ENCODE data around the gene PDE6D. TPM values are rescaled to one million over a fixed set of nuclear protein-coding genes. Genes with fewer than 3 reads are reported as not detected.

Gene PDE6D
- total and polyA plus RNA-seq, 2 of the 13 experiments (the other 11 are each of a cell fraction or from before 2014, with no cell fraction given), result 14.1 to 23.2 TPM

- TF ChIP-seq CEBPB (IDR thresholded peaks at IDR 0.05; ENCODE audit: borderline replicate concordance, low read depth, low read length) (peak; percentile 26; the same call in 1 of the 2 replicates), HNRNPK (IDR thresholded peaks at IDR 0.05; ENCODE audit: low read depth, low read length, poor library complexity, severe bottlenecking) (no peak)
- peaks cover 23% of the 10 kb centered on the region for H3K4me1 ChIP-seq (ENCODE audit: insufficient read depth, low read length)
- H4K20me1 ChIP-seq (ENCODE audit: insufficient read depth, low read length), result no peaks in the 10 kb centered on the region
- no peaks in the 10 kb centered on the region for H3K9me3 ChIP-seq (ENCODE audit: low read length)
- H3K27me3 ChIP-seq (ENCODE audit: control insufficient read depth in 1 of 2, insufficient read depth in 2 of 2, low read length in 2 of 2), result peaks cover 0 to 11% of the 10 kb centered on the region in 2 experiments; a peak in 3 of 5 replicates
- ATAC-seq, result no peak
- no peak overlapping the region for H3K4me3 ChIP-seq (replicated peaks in 1 of 3; ENCODE audit: insufficient read depth in 1 of 3, low read depth in 2 of 3, low read length in 3 of 3)
- DNase-seq (ENCODE audit: low spot score), result no peak
- ChIA-PET CTCF (ENCODE audit: low intra/inter-chr PET ratio, low total read pairs) (no interaction called here), POLR2A (no interaction called here)
- no peak for FAIRE-seq
- no peak overlapping the region for H3K4me2 ChIP-seq (ENCODE audit: low read depth, low read length)
- no peaks in the 10 kb centered on the region for H3K36me3 ChIP-seq (replicated peaks in 1 of 2; ENCODE audit: control insufficient read depth in 1 of 2, insufficient read depth in 2 of 2, low read length in 2 of 2)
- no peak overlapping the region for H2AFZ ChIP-seq (ENCODE audit: low read length)
- BruUV-seq (replicated peaks), result no TSS peak
- H3K79me2 ChIP-seq (ENCODE audit: insufficient read depth, low read length), result no peaks in the 10 kb centered on the region
- intact Hi-C loops (cut with micrococcal nuclease; ENCODE audit: unreplicated experiment), result no loop called here
- H3K9ac ChIP-seq (ENCODE audit: insufficient read depth, low read depth, low read length), result no peak overlapping the region
- in situ Hi-C loops (cut with HindIII; ENCODE audit: extremely low pct_ligation_motif_present, low pct_unique_long_range_greater_than_20kb), result no loop called here
- H3K27ac ChIP-seq (ENCODE audit: extremely low read length, insufficient read depth, low read length), result no peak overlapping the region
- WGBS (ENCODE audit: low lambda C conversion rate), result 42% methylated on average over 6 of the region's 6 CpGs
These were observed 35.6 kb downstream of the PDE6D start for GRCh38 chr2:231745303-231746038.

- FAIRE-seq (no peak), DNase-seq (ENCODE audit: low spot score) (no peak), ATAC-seq (peak; percentile 75)
- in situ Hi-C loops (cut with HindIII; ENCODE audit: extremely low pct_ligation_motif_present, low pct_unique_long_range_greater_than_20kb) (no loop called here), intact Hi-C loops (cut with micrococcal nuclease; ENCODE audit: unreplicated experiment) (no loop called here)
- Histone ChIP-seq H3K36me3 (replicated peaks in 1 of 2; ENCODE audit: control insufficient read depth in 1 of 2, insufficient read depth in 2 of 2, low read length in 2 of 2) (no peaks in the 10 kb centered on the region), H4K20me1 (ENCODE audit: insufficient read depth, low read length) (no peaks in the 10 kb centered on the region), H3K27ac (ENCODE audit: extremely low read length, insufficient read depth, low read length) (no peak overlapping the region), H3K79me2 (ENCODE audit: insufficient read depth, low read length) (no peaks in the 10 kb centered on the region), H3K9ac (ENCODE audit: insufficient read depth, low read depth, low read length) (0 out of 2 replicates have a peak overlapping the region, but pooled peaks have one; percentile 6), H3K9me3 (ENCODE audit: low read length) (no peaks in the 10 kb centered on the region), H3K4me1 (ENCODE audit: insufficient read depth, low read length) (peaks cover 12% of the 10 kb centered on the region), H3K4me2 (ENCODE audit: low read depth, low read length) (peak overlapping the region; percentile 5; the same call in 1 of the 2 replicates), H3K4me3 (replicated peaks in 1 of 3; ENCODE audit: insufficient read depth in 1 of 3, low read depth in 2 of 3, low read length in 3 of 3) (no peak overlapping the region), H2AFZ (ENCODE audit: low read length) (no peak overlapping the region), H3K27me3 (ENCODE audit: control insufficient read depth in 1 of 2, insufficient read depth in 2 of 2, low read length in 2 of 2) (peaks cover 0 to 11% of the 10 kb centered on the region in 2 experiments; a peak in 3 of 5 replicates)
- no TSS peak for BruUV-seq (replicated peaks)
- ChIA-PET CTCF (ENCODE audit: low intra/inter-chr PET ratio, low total read pairs) (no interaction called here), POLR2A (no interaction called here)
- 5% methylated on average over 9 of the region's 9 CpGs for WGBS (ENCODE audit: low lambda C conversion rate)
- TF ChIP-seq GPBP1L1 (CRISPR knock-in tag; IDR thresholded peaks at IDR 0.05), result no peak
- TF ChIP-seq ZNF574 (CRISPR knock-in tag; IDR thresholded peaks at IDR 0.05), result no peak
- no peak for TF ChIP-seq CREB3 (CRISPR knock-in tag; IDR thresholded peaks at IDR 0.05)
These were observed 37.5 kb downstream of the PDE6D start for GRCh38 chr2:231743376-231744116.
